GM13976 (cell line): ENCODE results near the gene MB.

Experiments
- DNase-seq: peaks from one replicate; pipeline ENCODE4 v3.0.0; 2012; ENCODE audit warnings: low spot score
- in situ Hi-C: fragments of 300-500 bp; cut with MboI; formaldehyde crosslinking; loops from one replicate; pipeline ENCODE4 v1.12.0; 2022; ENCODE audit warnings: low sequenced_read_pairs, mixed read lengths, inconsistent platforms; ENCODE audit not compliant: unreplicated experiment
- TF ChIP-seq, protein P1 (sequence below): IDR thresholded peaks from 2 replicates; pipeline ENCODE4 v1.5.1; 2012; ENCODE audit warnings: borderline replicate concordance, mild to moderate bottlenecking; ENCODE audit not compliant: insufficient read depth; ENCODE audit errors: extremely low read depth, missing control alignments, control extremely low read depth

Gene MB

DNA sequence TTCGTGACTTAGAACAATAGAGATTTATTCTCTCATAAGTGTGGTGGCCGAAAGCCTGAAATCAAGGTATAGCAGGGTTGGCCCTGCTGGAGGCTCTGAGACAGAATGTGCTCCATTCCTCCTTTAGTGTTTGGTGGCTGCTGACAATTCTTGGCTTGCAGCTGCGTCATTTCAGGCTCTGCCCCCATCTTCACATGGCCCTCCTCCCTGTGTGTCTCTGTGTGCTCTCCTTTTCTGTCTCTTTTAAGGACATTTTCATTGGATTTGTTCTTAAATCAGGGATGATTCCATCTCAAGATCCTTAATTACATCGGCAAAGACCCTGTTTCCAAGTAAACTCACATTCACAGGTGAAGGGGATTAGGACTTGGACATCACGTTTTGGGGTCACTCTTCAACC is 20.9 kb upstream of the MB start:
- TF ChIP-seq, protein P1, sequence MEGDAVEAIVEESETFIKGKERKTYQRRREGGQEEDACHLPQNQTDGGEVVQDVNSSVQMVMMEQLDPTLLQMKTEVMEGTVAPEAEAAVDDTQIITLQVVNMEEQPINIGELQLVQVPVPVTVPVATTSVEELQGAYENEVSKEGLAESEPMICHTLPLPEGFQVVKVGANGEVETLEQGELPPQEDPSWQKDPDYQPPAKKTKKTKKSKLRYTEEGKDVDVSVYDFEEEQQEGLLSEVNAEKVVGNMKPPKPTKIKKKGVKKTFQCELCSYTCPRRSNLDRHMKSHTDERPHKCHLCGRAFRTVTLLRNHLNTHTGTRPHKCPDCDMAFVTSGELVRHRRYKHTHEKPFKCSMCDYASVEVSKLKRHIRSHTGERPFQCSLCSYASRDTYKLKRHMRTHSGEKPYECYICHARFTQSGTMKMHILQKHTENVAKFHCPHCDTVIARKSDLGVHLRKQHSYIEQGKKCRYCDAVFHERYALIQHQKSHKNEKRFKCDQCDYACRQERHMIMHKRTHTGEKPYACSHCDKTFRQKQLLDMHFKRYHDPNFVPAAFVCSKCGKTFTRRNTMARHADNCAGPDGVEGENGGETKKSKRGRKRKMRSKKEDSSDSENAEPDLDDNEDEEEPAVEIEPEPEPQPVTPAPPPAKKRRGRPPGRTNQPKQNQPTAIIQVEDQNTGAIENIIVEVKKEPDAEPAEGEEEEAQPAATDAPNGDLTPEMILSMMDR = no peak
- in situ Hi-C loops = loop anchor here (10.0 kb wide), 1 partner anchor 287 kb away; no protein-coding TSS in a partner anchor
- no peak for DNase-seq

GRCh38 chr22:35637254-35637653 is 20.1 kb upstream of the MB start:
- DNase-seq = no peak
- TF ChIP-seq, protein P1 = no peak
- in situ Hi-C loops = loop anchor here (10.0 kb wide), 1 partner anchor 288 kb away; no protein-coding TSS in a partner anchor

DNA sequence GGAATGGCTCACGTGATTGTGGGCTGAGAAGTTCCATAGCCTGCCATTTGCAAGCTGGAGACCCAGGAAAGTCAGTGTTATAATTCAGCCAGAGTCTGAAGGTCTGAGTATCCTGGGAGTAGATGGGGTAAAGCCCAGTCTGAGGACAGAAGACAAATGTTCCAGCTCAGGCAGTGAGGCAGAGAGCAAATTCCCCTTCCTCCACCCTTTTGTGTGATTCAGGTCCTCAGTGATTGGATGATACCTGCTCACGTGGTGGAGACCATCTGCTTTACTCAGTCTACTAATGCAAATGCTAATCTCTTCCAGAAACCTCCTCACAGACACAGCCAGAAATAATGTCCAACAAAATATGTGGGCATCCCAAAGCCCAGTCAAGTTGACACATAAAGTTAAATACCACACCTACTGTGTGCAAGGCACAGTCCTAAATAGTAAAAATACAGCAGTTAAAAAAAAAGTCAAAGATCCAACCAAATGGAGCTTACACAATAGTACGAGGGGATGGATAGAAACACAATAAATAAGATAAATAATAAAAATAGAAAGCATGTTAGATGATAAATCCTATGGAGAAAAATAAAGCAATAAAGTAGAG is 17.9 kb upstream of the MB start:
- TF ChIP-seq, protein P1 = no peak
- no peak for DNase-seq
- in situ Hi-C loops = loop anchor here (10.0 kb wide), 1 partner anchor 290 kb away; no protein-coding TSS in a partner anchor

DNA sequence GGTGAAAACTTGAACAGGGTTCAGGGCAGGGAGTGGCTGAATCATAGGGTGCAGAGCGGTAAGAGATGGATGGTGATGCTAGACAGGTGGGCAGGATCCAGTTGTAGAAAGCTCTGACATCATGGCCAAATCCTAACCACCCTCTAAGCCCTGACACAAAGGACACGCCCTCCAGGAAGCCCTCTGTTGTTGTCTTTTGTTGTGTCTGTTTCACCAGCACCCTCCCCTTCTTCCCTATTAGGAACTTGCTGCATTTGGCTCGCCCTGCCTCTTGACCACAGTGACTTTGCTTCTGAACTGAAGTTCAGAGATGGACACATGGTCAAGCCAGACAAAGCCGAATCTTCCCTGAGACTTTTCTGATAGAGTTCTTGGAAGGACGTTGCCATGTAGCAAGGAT is 16.9 kb upstream of the MB start:
- in situ Hi-C loops = loop anchor here (10.0 kb wide), 1 partner anchor 291 kb away; no protein-coding TSS in a partner anchor
- no peak for DNase-seq

GRCh38 chr22:35633520-35633919 is 16.4 kb upstream of the MB start:
- in situ Hi-C loops = loop anchor here (10.0 kb wide), 1 partner anchor 291 kb away; no protein-coding TSS in a partner anchor
- no peak for DNase-seq
- TF ChIP-seq, protein P1 = no peak

More for the DNA sequence above, 16.9 kb upstream of the MB start:
- TF ChIP-seq, protein P1 = no peak

- no peak for DNase-seq
- in situ Hi-C loops = loop anchor here (10.0 kb wide), 1 partner anchor 292 kb away; no protein-coding TSS in a partner anchor
- TF ChIP-seq, protein P1 = no peak
Measured at GRCh38 chr22:35632935-35633334, 15.8 kb upstream of the MB start.

GRCh38 chr22:35631597-35631996 is 14.5 kb upstream of the MB start:
- in situ Hi-C loops = loop anchor here (10.0 kb wide), 1 partner anchor 293 kb away; no protein-coding TSS in a partner anchor
- TF ChIP-seq, protein P1 = peak; percentile 49
- peak; percentile 58 for DNase-seq
